HG03565 (cell line): ENCODE results near the gene DOC2B.
"Not testable (repeated sequence)": the region's sequence is repeated elsewhere in the genome, so short reads cannot be mapped to it uniquely, and the experiment has no call there.

Experiments used
- ATAC-seq: cut with Tn5 transposase; IDR thresholded peaks from one replicate; pipeline ENCODE4 v1.9.1; 2021; ENCODE audit warnings: mild to moderate bottlenecking, moderate library complexity; ENCODE audit not compliant: unreplicated experiment

DOC2B gene

DNA sequence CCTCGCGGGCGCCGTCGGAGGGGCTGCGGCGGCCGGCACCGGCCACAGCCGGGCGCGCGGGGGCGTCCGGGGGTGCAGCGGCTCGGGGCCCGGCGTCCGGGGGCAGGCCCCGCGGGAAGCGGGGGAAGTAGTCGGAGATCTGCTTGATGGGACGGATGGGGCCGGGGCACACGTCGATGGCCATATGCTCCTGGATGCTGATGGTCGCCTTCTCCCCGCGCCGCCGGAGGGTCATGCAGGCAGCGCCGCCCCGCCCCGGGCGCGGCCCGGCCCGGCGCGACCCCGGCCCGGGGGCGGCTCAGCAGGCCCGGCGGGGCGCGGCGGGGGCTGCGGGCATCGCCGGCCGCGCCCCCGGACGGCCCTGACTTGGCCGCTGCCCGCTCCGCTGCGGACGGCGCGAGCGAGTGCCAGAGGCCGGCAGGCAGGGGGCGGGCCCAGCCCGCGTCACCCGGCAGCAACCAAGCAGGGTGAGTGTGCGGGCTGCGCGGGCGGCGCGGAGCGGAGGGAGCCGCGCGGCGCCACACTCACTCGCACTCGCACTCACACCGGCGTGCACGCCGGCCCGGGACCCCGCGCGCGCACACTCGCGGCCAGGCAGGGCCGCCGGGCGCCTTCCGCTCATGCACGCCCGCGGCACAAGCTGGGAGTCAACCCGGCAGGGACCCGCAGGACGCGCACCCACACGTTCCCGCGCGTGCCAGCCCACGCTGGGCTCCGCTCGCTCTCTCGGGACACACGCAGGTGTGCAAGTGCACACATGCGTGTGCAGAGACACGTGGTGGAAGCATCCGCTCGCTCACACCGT, at the start of gene DOC2B:
TSS of gene DOC2B (minus strand) at position 406 of the 805 bp plus-strand sequence. CDS start at position 235, 171 bp downstream.
- ATAC-seq: no peak

DNA sequence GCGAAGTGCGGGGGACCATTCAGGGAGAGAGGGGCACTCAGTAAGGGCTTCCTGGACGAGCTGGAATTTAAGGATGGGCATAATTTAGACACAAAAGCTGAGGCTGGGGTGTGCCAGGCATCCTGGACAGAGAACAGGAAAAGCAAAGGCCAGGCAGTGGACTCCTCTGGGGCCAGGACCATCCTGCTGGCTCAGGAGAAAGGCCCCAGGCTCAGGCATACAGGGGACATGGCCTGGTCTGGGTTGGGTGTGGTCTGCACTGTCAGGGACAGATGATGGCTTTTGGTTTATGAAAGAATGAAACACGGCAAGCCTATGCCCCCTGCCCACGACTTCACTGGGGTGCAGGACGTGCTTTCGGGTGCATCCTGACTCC, 48.9 kb upstream of the DOC2B start:
- ATAC-seq: no peak

- no peak for ATAC-seq
Measured at GRCh38 chr17:229709-230394, 48.4 kb upstream of the DOC2B start.

DNA sequence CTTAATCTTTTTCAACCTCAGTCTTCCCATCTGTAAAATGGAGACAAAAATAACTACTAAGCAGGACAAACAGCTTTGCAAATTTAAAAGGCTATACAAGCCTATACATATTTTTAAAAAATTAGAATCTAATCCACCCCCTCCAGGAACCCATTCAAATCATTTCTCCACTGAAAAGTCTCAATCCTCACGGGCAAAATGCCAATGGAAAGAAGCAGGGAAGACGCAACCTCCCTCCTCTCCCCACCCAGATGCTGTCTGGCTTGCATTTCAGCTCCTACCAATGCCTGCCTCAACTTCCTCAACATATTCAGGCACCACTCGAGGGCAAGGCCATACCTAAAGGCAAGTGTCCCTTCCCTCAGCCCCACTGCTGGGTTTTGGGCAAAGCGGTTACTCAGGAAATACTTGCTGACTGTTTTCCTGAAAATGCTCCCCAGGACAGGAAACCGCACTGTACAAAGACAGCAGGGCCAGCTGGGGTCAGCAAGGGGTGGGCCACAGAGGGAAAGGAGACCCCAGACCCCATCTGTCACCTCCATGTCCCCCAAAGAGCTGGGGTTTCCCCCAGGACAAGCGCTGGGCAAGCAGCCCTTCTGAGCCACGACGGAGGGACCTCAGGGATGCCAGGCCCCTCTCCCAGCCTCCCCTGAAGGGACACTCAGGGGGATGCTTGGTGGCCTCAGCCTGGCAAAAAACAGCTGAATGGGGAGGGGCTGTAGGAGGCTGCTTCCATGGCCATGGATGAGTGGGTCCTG, 47.7 kb upstream of the DOC2B start:
- ATAC-seq: no peak

DNA sequence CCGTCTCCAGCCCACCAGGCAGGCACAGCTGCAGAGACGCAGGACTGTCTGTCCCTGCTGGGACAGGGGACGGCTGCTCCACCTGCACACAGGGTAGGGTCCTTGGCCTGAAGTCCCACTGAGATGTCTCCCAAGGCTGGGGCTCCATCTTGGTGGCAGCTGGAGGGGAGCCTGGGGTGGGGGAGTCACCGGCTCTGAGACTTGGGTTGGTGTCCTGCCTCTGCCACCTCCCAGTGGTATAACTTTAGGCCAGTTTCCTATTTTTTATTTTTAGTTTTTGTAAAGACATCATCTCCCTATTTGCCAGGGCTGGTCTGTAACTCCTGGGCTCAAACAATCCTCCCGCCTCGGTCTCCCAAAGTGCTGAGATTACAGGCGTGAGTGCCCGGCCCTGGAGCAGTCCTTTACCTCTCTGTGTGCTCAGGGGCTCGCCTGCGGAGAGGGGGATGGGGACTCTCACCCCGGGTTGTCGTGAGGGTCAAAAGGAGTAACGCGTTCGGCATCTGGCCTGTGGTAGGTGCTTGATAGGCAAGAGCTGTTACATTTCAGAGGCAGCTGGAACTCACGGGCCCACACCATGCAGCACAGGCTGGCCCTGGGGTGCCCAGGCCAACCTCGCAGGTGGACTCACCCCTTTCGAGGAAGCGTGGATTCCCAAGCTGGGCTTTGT, 46.6 kb upstream of the DOC2B start:
- no peak for ATAC-seq

DNA sequence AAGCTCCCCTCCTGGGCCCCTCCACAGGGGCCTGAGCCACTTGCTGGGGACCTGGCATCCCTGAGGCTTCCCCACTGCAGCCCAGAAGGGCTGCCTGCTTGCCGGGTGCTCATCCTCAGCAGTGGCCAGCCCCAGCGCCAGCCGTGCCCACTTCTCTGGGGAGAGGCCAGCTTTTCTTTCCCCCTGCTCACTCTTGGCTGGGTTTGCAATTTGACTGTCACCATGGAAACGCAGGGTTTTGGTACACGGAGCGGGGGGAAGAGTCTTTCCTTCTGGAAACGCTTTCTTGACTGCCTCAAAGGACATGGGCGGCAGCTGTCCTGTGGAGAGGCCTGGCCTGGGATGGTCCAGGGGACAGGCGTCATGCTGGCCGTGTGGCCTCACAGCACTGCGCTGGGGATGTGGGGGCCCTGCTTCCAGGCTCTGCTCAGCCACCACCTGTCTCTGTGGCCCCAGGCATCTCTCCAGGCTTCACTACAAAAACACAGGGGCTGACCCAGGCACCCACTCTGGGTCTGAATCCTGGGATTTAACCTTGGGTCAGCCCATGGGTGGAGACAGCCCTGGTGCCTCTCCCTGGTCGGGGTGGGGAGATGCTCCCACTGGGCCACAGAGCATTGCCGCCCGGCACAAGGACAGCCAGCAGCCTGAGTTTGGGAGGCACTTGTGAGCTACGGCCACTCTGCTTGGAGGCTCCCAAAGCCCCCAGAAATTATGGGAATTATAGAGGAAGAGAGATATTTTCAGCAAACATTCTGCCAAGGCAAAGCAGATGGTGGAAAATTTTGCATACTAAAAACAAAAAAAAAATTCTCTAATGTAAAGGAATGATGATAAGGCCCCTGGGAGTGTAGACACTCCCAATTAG, 45.9 kb upstream of the DOC2B start:
- no peak for ATAC-seq

- ATAC-seq: no peak
Measured at GRCh38 chr17:226108-227077, 44.9 kb upstream of the DOC2B start.

- no peak for ATAC-seq
Measured at GRCh38 chr17:225551-225950, 44.1 kb upstream of the DOC2B start.

DNA sequence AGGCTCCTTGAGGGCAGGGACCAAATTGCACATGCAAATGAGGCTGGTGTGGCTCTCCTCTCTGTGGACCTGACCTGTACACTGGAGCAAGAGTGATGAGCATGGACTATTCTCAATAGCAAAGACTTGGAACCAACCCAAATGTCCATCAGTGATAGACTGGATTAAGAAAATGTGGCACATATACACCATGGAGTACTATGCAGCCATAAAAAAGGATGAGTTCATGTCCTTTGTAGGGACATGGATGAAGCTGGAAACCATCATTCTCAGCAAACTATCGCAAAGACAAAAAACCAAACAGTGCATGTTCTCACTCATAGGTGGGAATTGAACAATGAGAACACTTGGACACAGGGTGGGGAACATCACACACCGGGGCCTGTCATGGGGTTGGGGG, 43.1 kb upstream of the DOC2B start:
- not testable (repeated sequence) for ATAC-seq

- no peak for ATAC-seq
Measured at GRCh38 chr17:223723-224471, 42.4 kb upstream of the DOC2B start.

DNA sequence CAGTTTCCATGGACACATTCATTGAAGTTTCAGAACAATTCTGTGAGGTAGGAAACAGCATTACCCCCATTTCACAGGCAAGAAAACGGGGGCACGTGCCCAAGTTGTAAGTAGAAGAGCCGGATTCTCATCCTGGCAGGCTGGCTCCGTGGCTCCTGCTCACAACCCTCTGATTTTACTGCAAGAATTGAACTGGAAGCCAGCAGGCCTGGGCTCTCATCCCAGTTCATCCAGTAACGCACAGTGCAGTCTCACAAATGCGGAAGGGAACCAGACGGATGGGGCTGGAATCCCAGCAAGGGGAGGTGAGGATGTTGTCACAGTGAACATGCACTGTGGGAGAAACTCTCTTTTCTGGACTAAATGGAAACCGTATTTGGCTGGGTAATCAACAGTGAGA, 40.7 kb upstream of the DOC2B start:
- no peak for ATAC-seq

GRCh38 chr17:219696-220095, 38.2 kb upstream of the DOC2B start:
- no peak for ATAC-seq

GRCh38 chr17:218432-219110, 37.1 kb upstream of the DOC2B start:
- ATAC-seq: no peak

DNA sequence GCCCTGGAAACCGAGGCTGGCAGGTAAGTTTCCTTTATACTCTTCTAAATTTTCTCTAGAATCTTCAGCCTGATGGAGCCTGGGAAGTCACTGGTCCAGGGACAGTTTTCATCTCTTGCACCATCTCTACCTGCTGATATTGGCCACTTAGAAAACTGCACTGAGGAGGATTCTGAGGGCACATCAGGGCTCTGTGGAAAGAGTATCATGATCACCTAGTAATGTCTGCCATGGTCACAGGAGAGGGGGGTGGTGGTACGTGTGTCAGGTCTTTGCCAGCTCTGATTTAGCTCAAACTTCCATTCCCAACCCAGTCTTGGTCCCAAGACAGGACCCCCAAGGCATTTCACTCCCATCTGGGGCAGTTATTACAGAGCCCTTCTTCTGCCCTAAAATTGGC, 35.2 kb upstream of the DOC2B start:
- no peak for ATAC-seq

- not testable (repeated sequence) for ATAC-seq
Measured at GRCh38 chr17:215563-216478, 34.4 kb upstream of the DOC2B start.

GRCh38 chr17:214881-215331, 33.5 kb upstream of the DOC2B start:
- no peak for ATAC-seq
